Ishikawa (cell line): Measurements from ENCODE around the gene GMNN.

ENCODE experiments used
- EGR1 ChIP-seq: IDR thresholded peaks from 2 replicates; pipeline ENCODE4 v1.6.1; 2012
- REST ChIP-seq: IDR thresholded peaks from 2 replicates; pipeline ENCODE4 v1.6.1; 2012; ENCODE audit warnings: low read depth, mild to moderate bottlenecking
- ZBTB7A ChIP-seq: IDR thresholded peaks from 2 replicates; pipeline ENCODE4 v1.6.1; 2012; ENCODE audit warnings: low read depth

- TF ChIP-seq EGR1 (no peak), REST (no peak), ZBTB7A (no peak)
Observed at GRCh38 chr6:24824142-24824938, 49.6 kb downstream of the GMNN start.
